ENCODE results near the gene TRIM62. TPM values are rescaled to one million over a fixed set of nuclear protein-coding genes. Genes with fewer than 3 reads are reported as not detected.

TRIM62 gene
- total RNA-seq, 1 experiment from 2014 or later = 9.9 TPM

DNA sequence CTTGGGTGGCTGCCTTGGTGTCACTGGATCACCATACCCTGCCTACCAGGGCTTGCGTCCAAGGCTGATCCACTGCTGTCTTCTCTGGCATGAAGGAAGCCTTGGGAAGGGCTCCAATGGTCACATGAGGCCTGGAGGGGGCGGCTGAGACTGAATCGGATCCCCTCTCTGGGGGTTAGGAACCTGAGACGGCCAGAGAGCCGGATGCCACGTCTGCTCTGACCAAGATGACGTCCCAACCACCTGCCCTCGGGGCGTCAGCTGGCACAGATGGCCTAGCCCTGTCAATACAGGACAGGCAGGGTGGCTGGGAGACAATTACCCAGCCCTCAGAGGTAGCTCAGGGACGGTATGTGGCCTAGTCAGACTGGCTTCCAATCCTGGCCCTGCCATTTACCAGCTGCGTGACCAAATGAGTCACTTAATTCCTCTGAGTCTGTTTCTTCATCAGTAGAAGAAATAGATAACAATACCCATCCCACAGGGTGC lies 5.4 kb downstream of the TRIM62 start:
- no peaks in the 10 kb centered on the region for H3K9me3 ChIP-seq (ENCODE audit: insufficient read depth, low read depth)
- H3K36me3 ChIP-seq (ENCODE audit: low read depth) = no peaks in the 10 kb centered on the region
- H3F3A ChIP-seq (ENCODE audit: insufficient read depth, low read depth) = 0 out of 2 replicates have a peak, but pooled peaks cover 9% of the 10 kb centered on the region
- POLR2A ChIA-PET (ENCODE audit: unreplicated experiment) = interaction anchor here (0.7 kb wide), 1 partner anchor 9 kb away, joined by 3 read pairs; no protein-coding TSS in a partner anchor
- no peak overlapping the region for H3K27ac ChIP-seq
- BruUV-seq (replicated peaks) = no TSS peak
- H3K4me3 ChIP-seq = no peak overlapping the region
- H3K27me3 ChIP-seq (ENCODE audit: insufficient read depth, low read depth) = no peaks in the 10 kb centered on the region
- no peaks in the 10 kb centered on the region for H3K9me2 ChIP-seq (ENCODE audit: insufficient read depth)
- H2AFZ ChIP-seq = no peak overlapping the region
- intact Hi-C loops (cut with micrococcal nuclease; ENCODE audit: unreplicated experiment) = no loop called here
- peaks cover 8% of the 10 kb centered on the region; the same call in 1 of the 2 replicates for H4K20me1 ChIP-seq (ENCODE audit: insufficient read depth)
- H3K4me1 ChIP-seq (replicated peaks; ENCODE audit: insufficient read depth) = no peaks in the 10 kb centered on the region; the same call in 1 of the 2 replicates
- H3K4me2 ChIP-seq = no peak overlapping the region
- peaks cover 7% of the 10 kb centered on the region; the same call in 1 of the 2 replicates for H3K79me2 ChIP-seq (ENCODE audit: low read depth)
- no peak for TF ChIP-seq EZH2 (IDR thresholded peaks at IDR 0.05; ENCODE audit: low read depth)
- TF ChIP-seq, protein P1, sequence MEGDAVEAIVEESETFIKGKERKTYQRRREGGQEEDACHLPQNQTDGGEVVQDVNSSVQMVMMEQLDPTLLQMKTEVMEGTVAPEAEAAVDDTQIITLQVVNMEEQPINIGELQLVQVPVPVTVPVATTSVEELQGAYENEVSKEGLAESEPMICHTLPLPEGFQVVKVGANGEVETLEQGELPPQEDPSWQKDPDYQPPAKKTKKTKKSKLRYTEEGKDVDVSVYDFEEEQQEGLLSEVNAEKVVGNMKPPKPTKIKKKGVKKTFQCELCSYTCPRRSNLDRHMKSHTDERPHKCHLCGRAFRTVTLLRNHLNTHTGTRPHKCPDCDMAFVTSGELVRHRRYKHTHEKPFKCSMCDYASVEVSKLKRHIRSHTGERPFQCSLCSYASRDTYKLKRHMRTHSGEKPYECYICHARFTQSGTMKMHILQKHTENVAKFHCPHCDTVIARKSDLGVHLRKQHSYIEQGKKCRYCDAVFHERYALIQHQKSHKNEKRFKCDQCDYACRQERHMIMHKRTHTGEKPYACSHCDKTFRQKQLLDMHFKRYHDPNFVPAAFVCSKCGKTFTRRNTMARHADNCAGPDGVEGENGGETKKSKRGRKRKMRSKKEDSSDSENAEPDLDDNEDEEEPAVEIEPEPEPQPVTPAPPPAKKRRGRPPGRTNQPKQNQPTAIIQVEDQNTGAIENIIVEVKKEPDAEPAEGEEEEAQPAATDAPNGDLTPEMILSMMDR (conservative IDR thresholded peaks at IDR 0.05) = no peak
- CTCF ChIA-PET = no interaction called here
- peak; percentile 24 to 66 for DNase-seq

GRCh38 chr1:33175865-33176264 lies 6.0 kb downstream of the TRIM62 start:
- no peaks in the 10 kb centered on the region for H3K36me3 ChIP-seq (ENCODE audit: low read depth)
- no peaks in the 10 kb centered on the region for H3K9me3 ChIP-seq (ENCODE audit: insufficient read depth, low read depth)
- H3K4me2 ChIP-seq = no peak overlapping the region
- H3K9me2 ChIP-seq (ENCODE audit: insufficient read depth) = no peaks in the 10 kb centered on the region
- CTCF ChIA-PET = no interaction called here
- H3F3A ChIP-seq (ENCODE audit: insufficient read depth, low read depth) = 0 out of 2 replicates have a peak, but pooled peaks cover 9% of the 10 kb centered on the region
- H3K79me2 ChIP-seq (ENCODE audit: low read depth) = peaks cover 7% of the 10 kb centered on the region; the same call in 1 of the 2 replicates
- H3K4me1 ChIP-seq (replicated peaks; ENCODE audit: insufficient read depth) = no peaks in the 10 kb centered on the region; the same call in 1 of the 2 replicates
- TF ChIP-seq EZH2 (IDR thresholded peaks at IDR 0.05; ENCODE audit: low read depth) = no peak
- H3K4me3 ChIP-seq = no peak overlapping the region
- H3K27ac ChIP-seq = no peak overlapping the region
- POLR2A ChIA-PET (ENCODE audit: unreplicated experiment) = no interaction called here
- H2AFZ ChIP-seq = no peak overlapping the region
- BruUV-seq (replicated peaks) = no TSS peak
- peaks cover 8% of the 10 kb centered on the region; the same call in 1 of the 2 replicates for H4K20me1 ChIP-seq (ENCODE audit: insufficient read depth)
- no peaks in the 10 kb centered on the region for H3K27me3 ChIP-seq (ENCODE audit: insufficient read depth, low read depth)
- no peak for DNase-seq
- intact Hi-C loops (cut with micrococcal nuclease; ENCODE audit: unreplicated experiment) = no loop called here

GRCh38 chr1:33173091-33173490 lies 8.8 kb downstream of the TRIM62 start:
- Histone ChIP-seq H3K4me1 (replicated peaks; ENCODE audit: insufficient read depth) (0 out of 2 replicates have a peak, but pooled peaks cover 2% of the 10 kb centered on the region), H3K9me2 (ENCODE audit: insufficient read depth) (no peaks in the 10 kb centered on the region), H3K79me2 (ENCODE audit: low read depth) (no peaks in the 10 kb centered on the region), H3K27ac (no peak overlapping the region), H3K4me3 (no peak overlapping the region), H3K4me2 (no peak overlapping the region), H3F3A (ENCODE audit: insufficient read depth, low read depth) (peaks cover 14% of the 10 kb centered on the region; the same call in 1 of the 2 replicates), H3K27me3 (ENCODE audit: insufficient read depth, low read depth) (no peaks in the 10 kb centered on the region), H3K36me3 (ENCODE audit: low read depth) (no peaks in the 10 kb centered on the region), H2AFZ (no peak overlapping the region), H3K9me3 (ENCODE audit: insufficient read depth, low read depth) (no peaks in the 10 kb centered on the region), H4K20me1 (ENCODE audit: insufficient read depth) (no peaks in the 10 kb centered on the region)
- intact Hi-C loops (cut with micrococcal nuclease; ENCODE audit: unreplicated experiment) = no loop called here
- DNase-seq = no peak
- BruUV-seq (replicated peaks) = no TSS peak
- TF ChIP-seq EZH2 (IDR thresholded peaks at IDR 0.05; ENCODE audit: low read depth) = no peak
- TF ChIP-seq, protein P1 (conservative IDR thresholded peaks at IDR 0.05) = no peak
- POLR2A ChIA-PET (ENCODE audit: unreplicated experiment) = interaction anchor here (0.6 kb wide), 1 partner anchor 191 kb away, joined by 6 read pairs; no protein-coding TSS in a partner anchor
- CTCF ChIA-PET = interaction anchor here (0.6 kb wide), 1 partner anchor 285 kb away, joined by 7 read pairs; no protein-coding TSS in a partner anchor

All from PC-9 (cell line).